Neutrophil (primary cell): ENCODE measurements around the gene ZACN.

Experiments used
- H3K27ac ChIP-seq: fragments of 200-600 bp; sonication (generic); 2 replicates; pipeline ENCODE4 v1.5.1; 2016; ENCODE audit warnings: mild to moderate bottlenecking, moderate library complexity
- H3K27me3 ChIP-seq: fragments of 200-600 bp; sonication (generic); 2 replicates; pipeline ENCODE4 v1.6.0; 2016; ENCODE audit warnings: mild to moderate bottlenecking
- H3K36me3 ChIP-seq: fragments of 200-600 bp; sonication (generic); 2 replicates; pipeline ENCODE4 v1.5.1; 2017
- H3K4me1 ChIP-seq, 2 experiments: fragments of 200-600 bp in 1 of 2; sonication (generic) in 1 of 2; 1 replicate in 1 of 2; 2 replicates in 1 of 2; pipeline versions ENCODE4 v1.5.1 to v1.6.1; 2013 to 2016; ENCODE audit warnings: low read depth in 1 of 2, low read length in 1 of 2, mild to moderate bottlenecking in 1 of 2, moderate library complexity in 1 of 2; ENCODE audit not compliant: control insufficient read depth in 1 of 2, insufficient read depth in 1 of 2
- H3K4me3 ChIP-seq, 2 experiments: fragments of 200-600 bp in 1 of 2; sonication (generic) in 1 of 2; 1 replicate in 1 of 2; 2 replicates in 1 of 2; pipeline ENCODE4 v1.5.1; 2013 to 2016; ENCODE audit warnings: low read depth in 1 of 2, low read length in 1 of 2, mild to moderate bottlenecking in 1 of 2, moderate library complexity in 1 of 2
- H3K9me3 ChIP-seq: fragments of 200-600 bp; sonication (generic); 2 replicates; pipeline ENCODE4 v1.5.1; 2016
- CTCF ChIP-seq: fragments of 200-600 bp; sonication (generic); IDR thresholded peaks from 2 replicates; pipeline ENCODE4 v1.5.1; 2016; ENCODE audit warnings: antibody characterized with exemption

Gene ZACN

DNA sequence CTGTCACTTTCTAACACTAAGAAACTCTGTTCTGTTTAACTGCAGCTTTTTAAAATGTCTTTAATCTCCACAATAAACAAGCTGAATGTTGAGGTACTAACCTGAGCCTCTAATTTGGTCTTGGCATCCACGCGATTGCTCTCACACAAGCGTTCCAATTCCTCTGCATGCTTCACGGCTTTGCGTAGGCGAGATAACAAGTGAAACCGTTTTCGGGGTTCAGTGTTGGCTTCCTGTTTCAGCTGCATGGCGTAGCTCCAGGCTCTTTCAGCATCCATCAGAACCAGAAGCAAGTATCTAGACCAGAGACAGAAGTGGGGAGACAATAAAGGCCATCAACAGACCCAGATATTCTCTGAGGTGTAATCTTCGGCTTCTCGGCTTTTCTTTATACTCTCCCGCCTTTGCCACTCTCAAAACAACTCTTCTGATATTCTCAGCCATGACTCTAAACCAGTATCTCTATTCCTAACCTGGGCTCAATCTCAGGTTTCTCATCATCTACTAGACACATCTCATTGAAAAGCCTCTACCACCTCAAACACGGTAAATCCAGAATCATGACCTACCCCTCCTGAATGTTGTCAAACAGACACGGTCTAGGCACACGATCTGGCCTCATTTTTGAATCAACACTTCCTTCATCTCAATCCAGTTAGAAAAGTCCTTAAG, 15.0 kb upstream of the ZACN start:
- Histone ChIP-seq H3K27me3 (no peaks in the 10 kb centered on the region), H3K4me3 (no peak overlapping the region), H3K4me1 (no peaks in the 10 kb centered on the region), H3K9me3 (no peaks in the 10 kb centered on the region), H3K27ac (no peak overlapping the region), H3K36me3 (peaks cover 82% of the 10 kb centered on the region)
- TF ChIP-seq CTCF, result no peak

DNA sequence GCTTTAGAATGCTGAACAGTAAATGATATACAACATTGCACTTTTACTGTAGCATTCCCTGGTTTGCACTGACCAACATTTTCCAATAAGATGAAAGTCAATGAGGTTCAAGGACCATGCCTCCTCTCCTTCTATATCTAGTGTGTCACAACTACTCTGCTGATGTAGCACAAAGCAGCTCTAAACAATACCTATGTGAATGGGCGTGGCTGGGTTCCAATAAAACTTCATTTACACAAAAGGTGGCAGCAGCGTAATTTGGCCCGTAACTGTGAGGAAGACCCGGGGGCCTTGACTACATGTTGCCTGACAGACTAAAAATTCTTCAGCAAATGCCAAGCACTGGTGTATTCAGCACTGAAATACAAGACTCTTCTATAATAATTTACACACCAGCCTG, 13.2 kb upstream of the ZACN start:
- no peak for TF ChIP-seq CTCF
- Histone ChIP-seq H3K36me3 (peaks cover 66% of the 10 kb centered on the region), H3K4me3 (no peak overlapping the region), H3K4me1 (no peaks in the 10 kb centered on the region), H3K9me3 (no peaks in the 10 kb centered on the region), H3K27me3 (no peaks in the 10 kb centered on the region), H3K27ac (no peak overlapping the region)

- peaks cover 34% of the 10 kb centered on the region for H3K27me3 ChIP-seq
- H3K27ac ChIP-seq, result peak overlapping the region; percentile 62
- H3K9me3 ChIP-seq, result no peaks in the 10 kb centered on the region
- H3K4me3 ChIP-seq, result peak overlapping the region; percentile 75 to 78
- peaks cover 14% of the 10 kb centered on the region for H3K36me3 ChIP-seq
- H3K4me1 ChIP-seq, result peaks cover 41 to 44% of the 10 kb centered on the region in 2 experiments
- TF ChIP-seq CTCF, result no peak
Observed at GRCh38 chr17:76071531-76072147, 7.3 kb upstream of the ZACN start.

- Histone ChIP-seq H3K27ac (peak within 1 kb of the TSS; percentile 62), H3K9me3 (no peaks in the 10 kb centered on the region), H3K4me3 (peak within 1 kb of the TSS; percentile 75 to 78), H3K27me3 (peaks cover 41% of the 10 kb centered on the region), H3K36me3 (peaks cover 8% of the 10 kb centered on the region), H3K4me1 (peaks cover 48 to 50% of the 10 kb centered on the region in 2 experiments)
- TF ChIP-seq CTCF, result no peak
Observed at GRCh38 chr17:76072148-76072858, 6.7 kb upstream of the ZACN start, which contains the start of gene SRP68. SRP68 (minus strand) TSS chr17:76072517; CDS start chr17:76072491, 26 bp downstream.

- Histone ChIP-seq H3K36me3 (no peaks in the 10 kb centered on the region), H3K27me3 (peaks cover 65% of the 10 kb centered on the region), H3K4me1 (peaks cover 58 to 65% of the 10 kb centered on the region in 2 experiments), H3K27ac (peak within 1 kb of the TSS; percentile 31), H3K9me3 (no peaks in the 10 kb centered on the region), H3K4me3 (peak within 1 kb of the TSS; percentile 39 to 49)
- no peak for TF ChIP-seq CTCF
Observed at GRCh38 chr17:76074390-76075363, 4.3 kb upstream of the ZACN start, which contains the start of gene GALR2. GALR2 (plus strand) TSS chr17:76074781; CDS start chr17:76074884, 103 bp downstream.
